Spleen (tissue), 7 donors: ENCODE measurements around the gene GPC4.

Experiments
- CTCF ChIP-seq, 11 experiments: fragments of 200-600 bp in 7 of 11; fragments of 450-650 bp in 4 of 11; sonication (generic) in 4 of 11; IDR thresholded peaks in 8 of 11; conservative IDR thresholded peaks in 3 of 11; 1 replicate in 7 of 11; 2 replicates in 4 of 11; pipeline versions ENCODE4 v1.4.0 to v1.8.0; 2016 to 2021; ENCODE audit warnings: antibody characterized with exemption in 11 of 11, inconsistent platforms in 4 of 11, mild to moderate bottlenecking in 1 of 11
- POLR2A ChIP-seq, 3 donors: fragments of 450-650 bp; IDR thresholded peaks; one replicate each; pipeline ENCODE4 v1.5.1; 2017; ENCODE audit warnings: antibody characterized with exemption in 3 of 3, mild to moderate bottlenecking in 1 of 3
- POLR2AphosphoS5 ChIP-seq, 3 donors: sonication (generic); formaldehyde crosslinking; IDR thresholded peaks; one replicate each; pipeline ENCODE4 v1.5.1; 2017; ENCODE audit warnings: antibody characterized with exemption in 3 of 3
- donor health status: DM: no; HTN: no; CAD: no; lungs with moderate emphysema.
- donor health status: DM: no; HTN: no; CAD: no.
- donor health status: DM: no; HTN: no; CAD: no.

GRCh38 chrX:133269168-133269567 lies 146.1 kb downstream of the GPC4 start:
- TF ChIP-seq CTCF (IDR thresholded peaks at IDR 0.05 in 8 of 11, conservative IDR thresholded peaks at IDR 0.05 in 3 of 11) (no peak), POLR2AphosphoS5 (IDR thresholded peaks at IDR 0.05) (no peak), POLR2A (IDR thresholded peaks at IDR 0.05) (no peak)
